GM21423 (cell line): ENCODE results near the gene CYP4F3.
"Not testable (repeated sequence)": the region's sequence is repeated elsewhere in the genome, so short reads cannot be mapped to it uniquely, and the experiment has no call there.

Experiments used
- ATAC-seq: cut with Tn5 transposase; IDR thresholded peaks from one replicate; pipeline ENCODE4 v1.9.1; 2021; ENCODE audit warnings: mild to moderate bottlenecking, moderate library complexity; ENCODE audit not compliant: unreplicated experiment

CYP4F3 gene

GRCh38 chr19:15640294-15640903 lies at the start of gene CYP4F3:
TSS of gene CYP4F3 (plus strand) at chr19:15640897. CDS start at chr19:15641416, 519 bp downstream.
- no peak for ATAC-seq

GRCh38 chr19:15591796-15592195 lies 48.9 kb upstream of the CYP4F3 start:
- no peak for ATAC-seq

- not testable (repeated sequence) for ATAC-seq
These were observed 48.2 kb upstream of the CYP4F3 start for GRCh38 chr19:15592506-15592905.

GRCh38 chr19:15593766-15594165 lies 46.9 kb upstream of the CYP4F3 start:
- not testable (repeated sequence) for ATAC-seq

GRCh38 chr19:15595069-15595468 lies 45.6 kb upstream of the CYP4F3 start:
- ATAC-seq: no peak

GRCh38 chr19:15607978-15608925 lies 32.4 kb upstream of the CYP4F3 start:
- not testable (repeated sequence) for ATAC-seq

- ATAC-seq: no peak
These were observed 31.4 kb upstream of the CYP4F3 start for GRCh38 chr19:15609261-15609660.

GRCh38 chr19:15612342-15612741 lies 28.4 kb upstream of the CYP4F3 start:
- no peak for ATAC-seq

- ATAC-seq: no peak
These were observed 27.4 kb upstream of the CYP4F3 start for GRCh38 chr19:15613338-15613737.

GRCh38 chr19:15614507-15615379 lies 26.0 kb upstream of the CYP4F3 start, which contains the start of gene CYP4F8:
TSS of gene CYP4F8 (plus strand) at chr19:15615218. CDS start at chr19:15615617, 399 bp downstream.
- no peak for ATAC-seq

- no peak for ATAC-seq
These were observed 25.2 kb upstream of the CYP4F3 start for GRCh38 chr19:15615526-15615925.

- ATAC-seq: no peak
These were observed 24.5 kb upstream of the CYP4F3 start for GRCh38 chr19:15616183-15616582.

- no peak for ATAC-seq
These were observed 23.9 kb upstream of the CYP4F3 start for GRCh38 chr19:15616627-15617270.

- no peak for ATAC-seq
These were observed 22.4 kb upstream of the CYP4F3 start for GRCh38 chr19:15618321-15618720.

GRCh38 chr19:15621801-15622200 lies 18.9 kb upstream of the CYP4F3 start:
- no peak for ATAC-seq

GRCh38 chr19:15622991-15623390 lies 17.7 kb upstream of the CYP4F3 start:
- ATAC-seq: no peak

- no peak for ATAC-seq
These were observed 16.9 kb upstream of the CYP4F3 start for GRCh38 chr19:15623711-15624318.

- ATAC-seq: no peak
These were observed 12.3 kb upstream of the CYP4F3 start for GRCh38 chr19:15628236-15629002.
